Activated CD4-positive, CD25-positive, alpha-beta regulatory T cell treated with anti-CD3 and anti-CD28 coated beads, Interleukin-2, amount 50 U/mL, for 24 hours (primary cell): ENCODE data around the gene DCAF6.

Experiments used
- ATAC-seq, 2 donors: fragments of 150-1000 bp; cut with Tn5 transposase; one replicate each; pipeline ENCODE4 v1.10.0; 2021; ENCODE audit warnings: mild to moderate bottlenecking in 1 of 2, moderate library complexity in 1 of 2

DCAF6 gene

DNA sequence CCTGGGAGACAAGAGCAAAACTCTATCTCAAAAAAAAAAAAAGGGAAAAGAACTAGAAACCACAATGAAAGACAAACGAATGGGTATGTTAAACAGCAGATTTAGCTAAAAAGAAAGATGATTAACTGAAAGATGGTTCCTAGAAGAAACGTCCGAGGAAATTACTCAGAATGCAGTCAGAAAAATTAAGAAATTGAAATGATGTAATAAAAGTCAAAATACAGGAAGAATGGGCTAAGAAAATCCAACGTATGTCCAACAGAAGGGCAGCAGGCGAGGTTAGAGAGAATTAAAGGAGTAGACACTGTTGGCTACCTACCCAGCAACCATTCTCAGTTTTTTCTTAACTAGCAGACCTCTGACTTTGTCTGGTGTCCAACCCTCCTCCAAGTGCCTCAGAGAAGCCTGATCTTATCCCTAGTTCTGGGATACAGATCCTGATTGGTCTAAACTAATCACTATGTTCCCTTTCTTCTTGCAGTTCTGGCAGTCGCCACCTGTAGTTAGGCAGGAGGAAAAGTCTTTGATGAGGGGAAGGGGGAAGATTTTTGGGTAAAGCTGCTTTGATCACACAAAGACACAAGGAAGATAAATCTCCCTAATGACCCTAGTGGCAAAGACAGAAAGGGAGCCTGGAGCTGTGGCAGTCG is 174.5 kb downstream of the DCAF6 start:
- ATAC-seq = no peak

DNA sequence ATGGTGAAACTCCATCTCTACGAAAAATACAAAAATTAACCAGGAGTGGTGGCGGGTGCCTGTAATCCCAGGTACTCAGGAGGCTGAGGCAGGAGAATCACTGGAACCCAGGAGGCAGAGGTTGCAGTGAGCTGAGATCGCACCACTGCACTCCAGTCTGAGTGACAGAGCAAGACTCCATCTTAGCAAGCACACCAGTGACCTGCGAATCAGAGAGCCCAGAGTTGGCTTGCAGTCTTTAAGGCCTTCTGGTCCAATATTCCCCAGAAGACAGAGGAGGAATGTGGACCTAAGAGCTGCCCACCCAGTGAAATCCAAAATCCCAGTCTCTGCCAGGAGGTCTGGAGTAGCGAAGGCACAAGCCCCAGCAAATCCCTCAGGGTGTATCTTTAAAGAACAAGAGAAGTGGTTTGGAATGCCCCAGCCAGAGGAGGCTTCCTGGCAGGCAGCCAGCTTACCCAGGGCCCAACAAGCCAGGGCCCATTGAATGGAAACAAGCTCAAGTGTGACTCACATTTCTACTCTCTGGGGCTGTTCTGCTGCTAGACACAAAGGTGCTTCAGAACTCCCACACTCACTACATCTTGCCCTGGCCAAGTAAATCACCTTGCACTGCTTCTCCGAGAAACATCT is 176.3 kb downstream of the DCAF6 start:
- peak; percentile 82 to 88 for ATAC-seq

DNA sequence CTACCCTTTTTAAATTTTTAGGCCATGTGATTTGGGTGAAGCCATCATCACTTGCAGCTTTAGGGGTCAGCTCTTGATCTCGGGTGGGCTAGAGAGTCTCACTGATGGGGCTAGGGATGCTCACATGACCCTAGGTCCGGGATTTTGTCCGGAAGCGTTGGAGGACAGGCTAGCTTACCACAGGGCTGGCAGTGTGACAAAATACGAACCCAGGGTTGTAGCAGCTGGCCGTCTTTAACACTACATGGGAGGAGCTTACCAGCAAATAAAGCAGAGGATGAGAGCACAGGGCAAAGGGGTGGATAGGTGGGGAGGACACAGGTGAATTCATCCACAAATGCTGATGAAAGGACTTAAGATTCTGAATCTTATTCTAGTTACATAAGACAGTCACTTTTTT is 178.4 kb downstream of the DCAF6 start:
- no peak for ATAC-seq

DNA sequence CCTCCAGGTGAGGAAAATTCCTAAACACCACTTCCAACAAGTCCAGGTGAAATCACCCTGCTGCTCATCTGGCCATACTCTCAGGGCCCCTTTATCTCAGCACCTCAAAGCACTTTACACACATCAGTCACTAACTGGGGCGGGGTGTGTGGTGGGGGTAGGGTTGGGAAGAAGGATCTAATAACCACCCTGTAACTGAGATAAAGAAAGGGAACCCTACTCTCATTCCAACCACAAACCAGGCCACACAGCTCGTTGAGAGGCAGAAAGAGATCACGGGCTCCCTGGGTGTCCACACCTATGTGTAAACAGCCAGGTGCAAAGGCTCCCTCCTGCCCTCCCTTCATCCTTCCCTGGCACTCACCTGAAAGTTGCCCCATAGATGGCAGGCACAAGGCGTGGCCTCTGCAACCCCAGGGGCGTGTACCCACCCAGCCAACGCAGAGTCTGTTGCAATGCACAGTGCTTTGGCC is 179.9 kb downstream of the DCAF6 start:
- ATAC-seq = no peak

DNA sequence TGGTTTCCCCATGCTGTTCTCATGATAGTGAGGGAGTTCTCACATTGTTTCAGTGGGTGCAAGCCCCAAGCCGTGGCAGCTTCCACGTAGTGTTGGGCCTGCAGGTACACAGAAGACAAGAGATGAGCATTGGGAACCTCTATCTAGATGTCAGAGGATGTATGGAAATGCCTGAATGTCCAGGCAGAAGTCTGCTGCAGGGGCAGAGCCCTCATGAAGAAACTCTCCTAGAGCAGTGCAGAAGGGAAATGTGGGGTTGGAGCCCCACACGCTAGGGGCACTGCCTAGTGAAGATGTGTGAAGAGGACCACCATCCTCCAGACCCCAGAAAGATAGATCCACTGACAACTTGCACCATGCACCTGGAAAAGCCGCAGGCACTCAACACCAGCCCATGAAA is 183.3 kb downstream of the DCAF6 start:
- ATAC-seq = no peak

DNA sequence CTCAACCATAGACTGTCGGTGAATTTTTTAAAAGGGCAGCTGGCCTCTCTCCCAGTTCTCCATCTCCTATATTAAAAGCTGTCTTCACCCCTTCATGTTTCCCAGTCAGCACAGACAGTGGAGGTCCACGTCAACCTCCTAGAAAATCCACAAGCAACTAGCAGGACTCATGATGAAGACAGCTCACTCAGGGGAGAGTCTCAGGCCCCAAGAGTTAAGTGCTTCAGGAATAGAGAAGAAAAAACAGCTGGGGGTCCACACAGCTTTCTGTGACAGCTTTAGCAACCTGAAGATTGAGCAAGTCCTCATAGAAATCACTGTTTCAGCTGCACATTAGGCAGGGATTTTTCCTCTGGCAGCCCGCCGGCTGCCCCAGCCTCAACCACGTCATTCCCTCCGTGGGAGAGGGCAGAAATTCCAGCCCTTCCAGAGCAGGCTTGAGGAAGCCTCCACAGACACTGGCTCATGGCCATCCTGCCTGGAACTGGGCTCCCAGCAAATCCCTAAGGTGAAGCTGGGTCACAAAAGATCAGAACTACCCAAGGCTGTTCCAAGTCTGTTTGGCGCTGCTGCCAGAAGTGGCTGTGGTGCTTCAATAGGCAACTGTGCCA is 185.0 kb downstream of the DCAF6 start:
- ATAC-seq = no peak

DNA sequence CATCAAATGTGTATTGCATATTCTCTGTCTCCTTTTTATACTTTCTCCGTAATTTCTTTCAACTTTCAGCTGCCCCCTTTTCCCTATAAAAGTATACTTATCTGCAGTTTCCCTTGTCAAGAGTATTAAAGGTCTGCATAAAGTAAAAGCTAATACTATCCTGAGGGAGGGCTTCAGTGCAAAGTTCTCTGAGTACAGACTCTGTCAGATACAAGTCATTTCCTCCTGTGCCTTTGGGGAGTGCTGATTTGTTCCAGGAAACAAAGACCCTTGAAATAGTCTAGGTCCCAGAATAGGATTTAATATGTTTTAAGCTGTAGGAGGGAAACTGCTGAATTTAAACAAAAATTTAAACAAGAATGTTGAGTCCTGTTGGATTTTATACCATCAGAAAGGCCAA is 188.6 kb downstream of the DCAF6 start:
- ATAC-seq = no peak
